HepG2 (cell line): ENCODE results near the gene ZFP1. TPM values are rescaled to one million over a fixed set of nuclear protein-coding genes. Genes with fewer than 3 reads are reported as not detected.

Experiments
- ARID4A ChIP-seq: sonication (generic); formaldehyde crosslinking; IDR thresholded peaks from 2 replicates; pipeline ENCODE4 v1.5.0; 2020; ENCODE audit warnings: mild to moderate bottlenecking, missing genetic modification reagents, borderline replicate concordance
- FOXC1 ChIP-seq: sonication (generic); formaldehyde crosslinking; IDR thresholded peaks from 2 replicates; pipeline ENCODE4 v1.8.0; 2022; ENCODE audit warnings: mild to moderate bottlenecking, missing genetic modification reagents, borderline replicate concordance
- HNF1B ChIP-seq: sonication (generic); formaldehyde crosslinking; IDR thresholded peaks from 2 replicates; pipeline ENCODE4 v1.5.1; 2020; ENCODE audit warnings: mild to moderate bottlenecking, moderate library complexity, missing genetic modification reagents
- SPEN ChIP-seq: sonication (generic); formaldehyde crosslinking; IDR thresholded peaks from 2 replicates; pipeline ENCODE4 v1.5.1; 2020; ENCODE audit warnings: low read depth, mild to moderate bottlenecking, missing genetic modification reagents
- TBX2 ChIP-seq: sonication (generic); formaldehyde crosslinking; IDR thresholded peaks from 2 replicates; pipeline ENCODE4 v1.5.0; 2020; ENCODE audit warnings: missing genetic modification reagents, mild to moderate bottlenecking, borderline replicate concordance
- ZC3H13 ChIP-seq: sonication (generic); formaldehyde crosslinking; IDR thresholded peaks from 2 replicates; pipeline ENCODE4 v1.8.1; 2023; ENCODE audit warnings: mild to moderate bottlenecking, missing genetic modification reagents, moderate library complexity
- polyA plus RNA-seq, 8 experiments: library from polyadenylated mRNA; depleted of rRNA in 3 of 8; stranded (reverse) in 7 of 8; unstranded in 1 of 8; fragments of >200 nt; fragmentation: Illumina TruSeq in 4 of 8; extraction: Trizol in 4 of 8; gene quantifications; 2 replicates each; pipeline versions ENCODE4 v1.2.1 to v1.2.3, GENCODE V29; 2011 to 2016; ENCODE audit warnings: low read depth in 4 of 8, missing spikeins in 1 of 8, mixed read lengths in 1 of 8; ENCODE audit not compliant: insufficient read depth in 1 of 8
- total RNA-seq, 5 experiments: library from RNA; depleted of rRNA; stranded (reverse); fragments of >200 nt; fragmentation: Illumina TruSeq; extraction: Trizol; gene quantifications; 2 replicates each; pipeline ENCODE4 v1.2.3, GENCODE V29; 2016; ENCODE audit warnings: low read depth in 1 of 5

ZFP1 gene
- total and polyA plus RNA-seq, 2 of the 13 experiments (the other 11 are each of a cell fraction or from before 2014, with no cell fraction given): 8.3 to 14.0 TPM

- no peak for TF ChIP-seq ARID4A
- TF ChIP-seq HNF1B (CRISPR knock-in tag): 0 out of 2 replicates have a peak, but pooled peaks have one; percentile 1
- peak; percentile 28; the same call in 1 of the 2 replicates for TF ChIP-seq TBX2
- TF ChIP-seq ZC3H13 (CRISPR knock-in tag): 0 out of 2 replicates have a peak, but pooled peaks have one; percentile 70
- TF ChIP-seq FOXC1 (CRISPR knock-in tag): peak; percentile 31; the same call in 1 of the 2 replicates
- no peak for TF ChIP-seq SPEN (CRISPR knock-in tag)
Observed at GRCh38 chr16:75111961-75112733, 36.2 kb upstream of the ZFP1 start (continued).
